Spleen (tissue), 7 donors: ENCODE results near the gene ANP32A.
"Not testable (repeated sequence)": the region's sequence is repeated elsewhere in the genome, so short reads cannot be mapped to it uniquely, and the experiment has no call there.

Source experiments
- POLR2A ChIP-seq, 3 donors: fragments of 450-650 bp; IDR thresholded peaks; one replicate each; pipeline ENCODE4 v1.5.1; 2017; ENCODE audit warnings: antibody characterized with exemption in 3 of 3, mild to moderate bottlenecking in 1 of 3
- POLR2AphosphoS5 ChIP-seq, 3 donors: sonication (generic); formaldehyde crosslinking; IDR thresholded peaks; one replicate each; pipeline ENCODE4 v1.5.1; 2017; ENCODE audit warnings: antibody characterized with exemption in 3 of 3
- TF ChIP-seq, protein P1 (sequence below), 11 experiments: fragments of 200-600 bp in 7 of 11; fragments of 450-650 bp in 4 of 11; sonication (generic) in 4 of 11; IDR thresholded peaks in 8 of 11; conservative IDR thresholded peaks in 3 of 11; 1 replicate in 7 of 11; 2 replicates in 4 of 11; pipeline versions ENCODE4 v1.4.0 to v1.8.0; 2016 to 2021; ENCODE audit warnings: antibody characterized with exemption in 11 of 11, inconsistent platforms in 4 of 11, mild to moderate bottlenecking in 1 of 11
- donor health status: DM: no; HTN: no; CAD: no; lungs with moderate emphysema.
- donor health status: DM: no; HTN: no; CAD: no.
- donor health status: DM: no; HTN: no; CAD: no.

DNA sequence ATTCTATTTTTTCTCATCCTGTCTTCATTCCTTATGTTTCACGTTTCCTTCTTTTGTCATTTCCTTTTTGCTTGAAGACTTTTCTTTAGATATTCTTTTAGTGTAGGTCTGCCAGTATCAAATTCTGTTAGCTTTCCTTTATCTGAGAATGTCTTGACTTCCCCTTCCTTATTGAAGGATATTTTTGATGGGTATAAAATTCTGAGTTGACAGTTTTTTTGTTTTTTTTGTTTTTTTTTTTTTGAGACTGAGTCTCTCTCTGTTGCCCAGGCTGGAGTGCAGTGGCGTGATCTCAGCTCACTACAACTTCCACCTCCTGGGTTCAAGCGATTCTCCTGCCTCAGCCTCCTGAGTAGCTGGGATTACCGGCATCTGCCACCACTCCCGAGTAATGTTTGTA lies 36.7 kb upstream of the ANP32A start:
- TF ChIP-seq, protein P1, sequence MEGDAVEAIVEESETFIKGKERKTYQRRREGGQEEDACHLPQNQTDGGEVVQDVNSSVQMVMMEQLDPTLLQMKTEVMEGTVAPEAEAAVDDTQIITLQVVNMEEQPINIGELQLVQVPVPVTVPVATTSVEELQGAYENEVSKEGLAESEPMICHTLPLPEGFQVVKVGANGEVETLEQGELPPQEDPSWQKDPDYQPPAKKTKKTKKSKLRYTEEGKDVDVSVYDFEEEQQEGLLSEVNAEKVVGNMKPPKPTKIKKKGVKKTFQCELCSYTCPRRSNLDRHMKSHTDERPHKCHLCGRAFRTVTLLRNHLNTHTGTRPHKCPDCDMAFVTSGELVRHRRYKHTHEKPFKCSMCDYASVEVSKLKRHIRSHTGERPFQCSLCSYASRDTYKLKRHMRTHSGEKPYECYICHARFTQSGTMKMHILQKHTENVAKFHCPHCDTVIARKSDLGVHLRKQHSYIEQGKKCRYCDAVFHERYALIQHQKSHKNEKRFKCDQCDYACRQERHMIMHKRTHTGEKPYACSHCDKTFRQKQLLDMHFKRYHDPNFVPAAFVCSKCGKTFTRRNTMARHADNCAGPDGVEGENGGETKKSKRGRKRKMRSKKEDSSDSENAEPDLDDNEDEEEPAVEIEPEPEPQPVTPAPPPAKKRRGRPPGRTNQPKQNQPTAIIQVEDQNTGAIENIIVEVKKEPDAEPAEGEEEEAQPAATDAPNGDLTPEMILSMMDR (IDR thresholded peaks at IDR 0.05 in 8 of 11, conservative IDR thresholded peaks at IDR 0.05 in 3 of 11) = not testable (repeated sequence)
- TF ChIP-seq POLR2A, POLR2AphosphoS5 (IDR thresholded peaks at IDR 0.05): not testable (repeated sequence)
